Stomach smooth muscle (tissue), 2 donors: ENCODE data around the gene SLC26A5.
"Not testable (repeated sequence)": the region's sequence is repeated elsewhere in the genome, so short reads cannot be mapped to it uniquely, and the experiment has no call there.

Experiments
- H3K27ac ChIP-seq: one replicate; pipeline ENCODE4 v1.7.0; 2013; ENCODE audit warnings: mild to moderate bottlenecking, low read length, inconsistent platforms
- H3K27me3 ChIP-seq, 2 donors: one replicate each; pipeline ENCODE4 v1.7.0; 2013; ENCODE audit warnings: low read length in 2 of 2; ENCODE audit not compliant: insufficient read depth in 2 of 2, control insufficient read depth in 1 of 2
- H3K36me3 ChIP-seq, 2 donors: one replicate each; pipeline ENCODE4 v1.7.0; 2013; ENCODE audit warnings: low read length in 2 of 2; ENCODE audit not compliant: control insufficient read depth in 2 of 2, insufficient read depth in 2 of 2
- H3K4me1 ChIP-seq: one replicate; pipeline ENCODE4 v1.7.0; 2013; ENCODE audit warnings: low read length; ENCODE audit not compliant: control insufficient read depth, insufficient read depth
- H3K4me3 ChIP-seq, 2 donors: one replicate each; pipeline ENCODE4 v1.7.0; 2013; ENCODE audit warnings: low read length in 2 of 2
- H3K9ac ChIP-seq, 2 donors: one replicate each; pipeline ENCODE4 v1.7.0; 2013; ENCODE audit warnings: low read length in 2 of 2, mild to moderate bottlenecking in 1 of 2
- H3K9me3 ChIP-seq, 2 donors: one replicate each; pipeline ENCODE4 v1.7.0; 2013; ENCODE audit warnings: low read length in 2 of 2; ENCODE audit not compliant: control insufficient read depth in 2 of 2
- donor health status: healthy.
- donor health status: Pancreatic carcinoma.

SLC26A5 gene

GRCh38 chr7:103446049-103446520 lies at the start of gene SLC26A5:
Gene SLC26A5, minus strand, starts transcription at chr7:103446207. Its CDS starts 24,693 bp downstream, at chr7:103421514.
- Histone ChIP-seq H3K4me1 (peaks cover 2% of the 10 kb centered on the region), H3K27me3 (peaks cover 11 to 14% of the 10 kb centered on the region in 2 donors), H3K9ac (no peak within 1 kb of the TSS), H3K4me3 (peak within 1 kb of the TSS in 1 of 2 donors; percentile 55), H3K36me3 (no peaks in the 10 kb centered on the region), H3K9me3 (no peaks in the 10 kb centered on the region), H3K27ac (no peak within 1 kb of the TSS)

DNA sequence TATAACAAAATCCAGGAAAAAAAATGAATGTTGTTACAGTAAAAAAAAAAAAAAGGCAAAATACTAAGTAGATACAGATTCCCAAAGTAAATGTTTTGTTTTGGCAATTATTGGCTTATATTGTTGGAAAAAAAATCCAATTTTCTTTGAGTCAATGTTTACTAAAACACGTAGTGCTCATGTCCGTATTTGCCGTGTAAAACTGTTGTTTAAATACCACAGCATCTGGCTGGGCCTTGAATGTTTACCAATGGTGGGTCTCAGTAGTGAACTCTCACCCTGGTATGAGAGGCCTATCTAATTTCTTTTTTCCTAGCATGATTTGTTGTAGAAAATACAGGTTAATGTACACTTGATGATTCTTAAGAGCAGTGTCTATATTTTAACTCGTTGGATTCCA lies 41.4 kb upstream of the SLC26A5 start:
- no peaks in the 10 kb centered on the region for H3K4me1 ChIP-seq
- no peak overlapping the region for H3K9ac ChIP-seq
- no peaks in the 10 kb centered on the region for H3K36me3 ChIP-seq
- no peak overlapping the region for H3K4me3 ChIP-seq
- no peaks in the 10 kb centered on the region for H3K9me3 ChIP-seq
- H3K27ac ChIP-seq = no peak overlapping the region
- H3K27me3 ChIP-seq = no peaks in the 10 kb centered on the region

- H3K9me3 ChIP-seq, H3K27ac ChIP-seq, H3K4me3 ChIP-seq, H3K27me3 ChIP-seq, H3K9ac ChIP-seq, H3K4me1 ChIP-seq, H3K36me3 ChIP-seq: not testable (repeated sequence)
These were observed 40.9 kb upstream of the SLC26A5 start for GRCh38 chr7:103486873-103487272.

- H3K4me3 ChIP-seq = no peak overlapping the region
- H3K4me1 ChIP-seq = no peaks in the 10 kb centered on the region
- no peaks in the 10 kb centered on the region for H3K36me3 ChIP-seq
- no peaks in the 10 kb centered on the region for H3K9me3 ChIP-seq
- H3K27me3 ChIP-seq = no peaks in the 10 kb centered on the region
- H3K9ac ChIP-seq = no peak overlapping the region
- H3K27ac ChIP-seq = no peak overlapping the region
These were observed 34.8 kb upstream of the SLC26A5 start for GRCh38 chr7:103480771-103481170.

GRCh38 chr7:103474956-103475355 lies 28.9 kb upstream of the SLC26A5 start:
- Histone ChIP-seq H3K4me3 (no peak overlapping the region), H3K9ac (no peak overlapping the region), H3K27ac (no peak overlapping the region), H3K36me3 (no peaks in the 10 kb centered on the region), H3K9me3 (no peaks in the 10 kb centered on the region), H3K27me3 (no peaks in the 10 kb centered on the region), H3K4me1 (no peaks in the 10 kb centered on the region)

DNA sequence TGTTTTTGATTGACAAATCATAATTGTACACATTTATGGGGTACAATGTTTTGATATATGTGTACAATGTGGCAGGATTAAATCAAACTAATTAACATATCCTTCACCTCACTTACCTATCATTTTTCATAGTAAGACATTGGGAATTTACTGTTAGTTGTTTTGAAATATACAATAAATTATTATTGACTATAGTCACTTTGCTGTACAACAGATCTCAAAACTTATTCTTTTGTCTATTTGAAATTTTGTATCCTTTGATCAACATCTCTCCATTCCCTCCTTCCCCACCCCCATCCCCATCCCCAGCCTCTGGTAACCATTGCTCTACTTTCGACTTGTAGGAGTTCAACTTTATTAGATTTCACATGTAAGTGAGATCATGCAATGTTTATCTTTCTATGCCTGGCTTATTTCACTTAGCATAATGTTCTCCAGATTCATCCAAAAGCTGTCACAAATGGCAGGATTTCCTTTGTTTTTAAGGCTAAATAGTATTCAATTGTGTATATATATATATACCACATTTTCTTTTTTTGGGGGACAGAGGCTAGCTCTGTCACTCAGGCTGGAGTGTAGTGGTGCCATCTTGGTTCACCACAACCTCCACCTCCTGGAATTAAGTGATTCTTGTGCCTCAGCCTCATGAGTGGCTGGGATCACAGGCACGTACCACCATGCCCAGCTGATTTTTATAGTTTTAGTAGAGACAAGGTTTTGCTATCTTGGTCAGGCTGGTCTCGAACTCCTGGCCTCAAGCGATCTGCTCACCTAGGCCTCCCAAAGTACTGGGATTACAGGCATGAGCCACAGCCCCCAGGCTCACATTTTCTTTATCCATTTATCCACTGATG lies 23.3 kb upstream of the SLC26A5 start:
- no peaks in the 10 kb centered on the region for H3K9me3 ChIP-seq
- no peaks in the 10 kb centered on the region for H3K27me3 ChIP-seq
- H3K9ac ChIP-seq = no peak overlapping the region
- H3K27ac ChIP-seq = no peak overlapping the region
- no peaks in the 10 kb centered on the region for H3K4me1 ChIP-seq
- H3K4me3 ChIP-seq = no peak overlapping the region
- no peaks in the 10 kb centered on the region for H3K36me3 ChIP-seq

DNA sequence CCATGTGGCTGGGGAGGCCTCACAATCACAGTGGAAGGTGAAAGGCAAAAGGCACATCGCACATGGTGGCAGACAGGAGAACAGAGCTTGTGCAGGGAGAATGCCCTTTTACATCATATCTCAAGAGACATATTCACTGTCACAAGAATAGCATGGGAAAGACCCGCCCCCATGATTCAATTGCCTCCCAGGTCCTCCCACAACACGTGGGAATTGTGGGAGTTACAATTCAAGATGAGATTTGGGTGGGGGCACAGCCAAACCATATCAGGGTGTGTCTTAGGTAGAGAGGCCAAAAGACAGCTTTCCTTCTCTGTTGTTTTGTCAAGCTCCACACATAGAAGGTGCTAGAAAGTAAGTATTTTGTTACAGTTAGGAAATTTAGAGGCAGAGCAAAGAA lies 20.8 kb upstream of the SLC26A5 start:
- H3K36me3 ChIP-seq = no peaks in the 10 kb centered on the region
- no peaks in the 10 kb centered on the region for H3K4me1 ChIP-seq
- H3K27me3 ChIP-seq = no peaks in the 10 kb centered on the region
- no peak overlapping the region for H3K4me3 ChIP-seq
- no peaks in the 10 kb centered on the region for H3K9me3 ChIP-seq
- H3K27ac ChIP-seq = no peak overlapping the region
- no peak overlapping the region for H3K9ac ChIP-seq

DNA sequence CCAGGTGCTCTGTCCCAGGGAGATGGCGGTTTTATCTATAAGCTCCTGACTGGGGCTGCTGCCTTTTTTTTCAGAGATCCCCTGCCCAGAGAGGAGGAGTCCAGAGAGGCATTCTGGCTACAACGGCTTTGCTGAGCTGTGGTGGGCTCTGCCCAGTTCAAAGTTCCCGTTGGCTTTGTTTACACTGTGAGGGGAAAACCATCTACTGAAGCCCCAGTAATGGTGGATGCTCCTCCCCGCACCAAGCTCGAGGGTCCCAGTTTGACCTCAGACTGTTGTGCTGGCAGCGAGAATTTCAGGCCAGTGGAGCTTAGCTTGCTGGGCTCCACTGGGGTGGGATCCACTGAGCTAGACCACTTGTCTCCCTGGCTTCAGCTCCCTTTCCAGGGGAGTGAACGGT lies 16.4 kb upstream of the SLC26A5 start:
- H3K27ac ChIP-seq = no peak overlapping the region
- H3K4me1 ChIP-seq = no peaks in the 10 kb centered on the region
- H3K4me3 ChIP-seq = no peak overlapping the region
- no peak overlapping the region for H3K9ac ChIP-seq
- H3K27me3 ChIP-seq = no peaks in the 10 kb centered on the region
- H3K36me3 ChIP-seq = no peaks in the 10 kb centered on the region
- H3K9me3 ChIP-seq = no peaks in the 10 kb centered on the region

- Histone ChIP-seq H3K4me1 (peaks cover 2% of the 10 kb centered on the region), H3K36me3 (no peaks in the 10 kb centered on the region), H3K27me3 (peaks cover 11 to 14% of the 10 kb centered on the region in 2 donors), H3K9ac (no peak overlapping the region), H3K9me3 (no peaks in the 10 kb centered on the region), H3K4me3 (no peak overlapping the region), H3K27ac (no peak overlapping the region)
These were observed 1.3 kb upstream of the SLC26A5 start for GRCh38 chr7:103447073-103447960.

- H3K27ac ChIP-seq = no peak overlapping the region
- peaks cover 11 to 14% of the 10 kb centered on the region in 2 donors for H3K27me3 ChIP-seq
- H3K9ac ChIP-seq = no peak overlapping the region
These were observed 569 bp downstream of the SLC26A5 start for GRCh38 chr7:103445228-103446048.

More at GRCh38 chr7:103445228-103446048, 569 bp downstream of the SLC26A5 start:
- Histone ChIP-seq H3K9me3 (no peaks in the 10 kb centered on the region), H3K4me1 (peaks cover 2% of the 10 kb centered on the region), H3K36me3 (no peaks in the 10 kb centered on the region), H3K4me3 (peak overlapping the region in 1 of 2 donors; percentile 55)
